ENCODE data around the gene NDUFB7.
A peak's percentile ranks its signal among the peaks of the same experiment; 100 is the strongest.
"Not testable (repeated sequence)": the region's sequence is repeated elsewhere in the genome, so short reads cannot be mapped to it uniquely, and the experiment has no call there.

NDUFB7 gene

GRCh38 chr19:14571695-14572490, at the start of gene NDUFB7:
TSS of gene NDUFB7 (minus strand) at chr19:14572066. CDS start at chr19:14572000, 66 bp downstream.
- DNase-seq (ENCODE audit: low read depth in 2 of 2) = peak; percentile 71 to 84

- no peak for DNase-seq (ENCODE audit: low read depth in 2 of 2)
Measured at GRCh38 chr19:14619404-14619803, 47.5 kb upstream of the NDUFB7 start.

GRCh38 chr19:14616407-14616806, 44.5 kb upstream of the NDUFB7 start:
- no peak for DNase-seq (ENCODE audit: low read depth in 2 of 2)

GRCh38 chr19:14615623-14616022, 43.8 kb upstream of the NDUFB7 start:
- no peak for DNase-seq (ENCODE audit: low read depth in 2 of 2)

- no peak for DNase-seq (ENCODE audit: low read depth in 2 of 2)
Measured at GRCh38 chr19:14614099-14614412, 42.2 kb upstream of the NDUFB7 start.

- not testable (repeated sequence) for DNase-seq (ENCODE audit: low read depth in 2 of 2)
Measured at GRCh38 chr19:14613399-14614098, 41.7 kb upstream of the NDUFB7 start.

- DNase-seq (ENCODE audit: low read depth in 2 of 2) = no peak
Measured at GRCh38 chr19:14612657-14613056, 40.8 kb upstream of the NDUFB7 start.

GRCh38 chr19:14612242-14612641, 40.4 kb upstream of the NDUFB7 start:
- DNase-seq (ENCODE audit: low read depth in 2 of 2) = not testable (repeated sequence)

- no peak for DNase-seq (ENCODE audit: low read depth in 2 of 2)
Measured at GRCh38 chr19:14611051-14611450, 39.2 kb upstream of the NDUFB7 start.

GRCh38 chr19:14606627-14607026, 34.8 kb upstream of the NDUFB7 start:
- DNase-seq (ENCODE audit: low read depth in 2 of 2) = no peak

- no peak for DNase-seq (ENCODE audit: low read depth in 2 of 2)
Measured at GRCh38 chr19:14603990-14604387, 32.1 kb upstream of the NDUFB7 start.

- no peak for DNase-seq (ENCODE audit: low read depth in 2 of 2)
Measured at GRCh38 chr19:14599548-14600147, 27.8 kb upstream of the NDUFB7 start.

GRCh38 chr19:14595558-14595957, 23.7 kb upstream of the NDUFB7 start:
- DNase-seq (ENCODE audit: low read depth in 2 of 2) = no peak

- DNase-seq (ENCODE audit: low read depth in 2 of 2) = not testable (repeated sequence)
Measured at GRCh38 chr19:14589433-14589832, 17.6 kb upstream of the NDUFB7 start.

GRCh38 chr19:14585187-14585586, 13.3 kb upstream of the NDUFB7 start:
- not testable (repeated sequence) for DNase-seq (ENCODE audit: low read depth in 2 of 2)

- not testable (repeated sequence) for DNase-seq (ENCODE audit: low read depth in 2 of 2)
Measured at GRCh38 chr19:14584372-14584771, 12.5 kb upstream of the NDUFB7 start.

- DNase-seq (ENCODE audit: low read depth in 2 of 2) = no peak
Measured at GRCh38 chr19:14582894-14583340, 11.1 kb upstream of the NDUFB7 start, which contains the start of gene CLEC17A. TSS of gene CLEC17A (plus strand) at chr19:14583084. CDS start at chr19:14583161, 77 bp downstream.

GRCh38 chr19:14580623-14581237, 8.9 kb upstream of the NDUFB7 start:
- DNase-seq (ENCODE audit: low read depth in 2 of 2) = no peak

GRCh38 chr19:14577885-14578427, 6.1 kb upstream of the NDUFB7 start:
- DNase-seq (ENCODE audit: low read depth in 2 of 2) = no peak

- no peak for DNase-seq (ENCODE audit: low read depth in 2 of 2)
Measured at GRCh38 chr19:14577264-14577663, 5.4 kb upstream of the NDUFB7 start.

- no peak for DNase-seq (ENCODE audit: low read depth in 2 of 2)
Measured at GRCh38 chr19:14576363-14576762, 4.5 kb upstream of the NDUFB7 start.

GRCh38 chr19:14575428-14575980, 3.6 kb upstream of the NDUFB7 start:
- no peak for DNase-seq (ENCODE audit: low read depth in 2 of 2)
